Breast epithelium (tissue), 3 donors: ENCODE results near the gene SEC63.

Source experiments
- CTCF ChIP-seq, 3 donors: fragments of 450-650 bp; IDR thresholded peaks; one replicate each; pipeline ENCODE4 v1.5.1; 2016 to 2017; ENCODE audit warnings: antibody characterized with exemption in 3 of 3, mild to moderate bottlenecking in 3 of 3, moderate library complexity in 3 of 3
- POLR2AphosphoS5 ChIP-seq, 3 donors: sonication (generic); formaldehyde crosslinking; IDR thresholded peaks; one replicate each; pipeline ENCODE4 v1.6.1; 2017; ENCODE audit warnings: antibody characterized with exemption in 3 of 3

- TF ChIP-seq CTCF (IDR thresholded peaks at IDR 0.05), result no peak
- TF ChIP-seq POLR2AphosphoS5 (IDR thresholded peaks at IDR 0.05), result no peak
Observed at GRCh38 chr6:107959392-107959791, 1.4 kb upstream of the SEC63 start.
